CD4-positive, alpha-beta memory T cell (primary cell): ENCODE data around the gene GNPTG. TPM values are rescaled to one million over a fixed set of nuclear protein-coding genes. Genes with fewer than 3 reads are reported as not detected.

Experiments used
- CTCF ChIA-PET: fragments of 350-600 bp; sonication (Branson Sonifier 250); formaldehyde crosslinking; loops from one replicate; lab custom pipeline; 2021; ENCODE audit warnings: inconsistent platforms; ENCODE audit not compliant: partially characterized antibody; lab: Charles Lee
- POLR2A ChIA-PET: fragments of 350-600 bp; sonication (Branson Sonifier 250); formaldehyde crosslinking; loops from one replicate; lab custom pipeline; 2021; ENCODE audit not compliant: partially characterized antibody; lab: Charles Lee
- DNase-seq, 5 donors: peaks; one replicate each; pipeline versions ENCODE4 v3.0.0 to v3.0.0-alpha.2; 2020 to 2022; ENCODE audit warnings: mixed read lengths in 1 of 5
- H3K27ac ChIP-seq: one replicate; pipeline ENCODE4 v1.7.0; 2013; ENCODE audit warnings: low read depth, low read length
- H3K27me3 ChIP-seq: 2 replicates; pipeline ENCODE4 v1.7.0; 2013; ENCODE audit warnings: mild to moderate bottlenecking, low read length, moderate library complexity; ENCODE audit not compliant: insufficient read depth
- H3K36me3 ChIP-seq: 2 replicates; pipeline ENCODE4 v1.7.0; 2013; ENCODE audit warnings: mild to moderate bottlenecking, low read length, moderate library complexity; ENCODE audit not compliant: insufficient read depth
- H3K4me1 ChIP-seq: 2 replicates; pipeline ENCODE4 v1.7.0; 2013; ENCODE audit warnings: mild to moderate bottlenecking, low read length, moderate library complexity; ENCODE audit not compliant: insufficient read depth
- H3K4me3 ChIP-seq, 2 donors: one replicate each; pipeline ENCODE4 v1.7.0; 2013; ENCODE audit warnings: low read length in 2 of 2, mild to moderate bottlenecking in 1 of 2
- H3K9me3 ChIP-seq, 2 donors: one replicate each; pipeline ENCODE4 v1.7.0; 2013; ENCODE audit warnings: low read length in 2 of 2, control low read depth in 1 of 2; ENCODE audit not compliant: control insufficient read depth in 1 of 2
- H3K27ac Mint-ChIP-seq, 7 donors: one replicate each; pipeline ENCODE4 v1.8.0; 2020 to 2021; ENCODE audit warnings: mixed read lengths in 7 of 7, mild to moderate bottlenecking in 6 of 7, inconsistent platforms in 3 of 7, moderate library complexity in 3 of 7
- H3K27me3 Mint-ChIP-seq, 2 donors: one replicate each; pipeline ENCODE4 v1.8.0; 2020 to 2021; ENCODE audit warnings: mixed read lengths in 2 of 2
- H3K36me3 Mint-ChIP-seq, 2 donors: one replicate each; pipeline ENCODE4 v1.8.0; 2020 to 2021; ENCODE audit warnings: mixed read lengths in 2 of 2, inconsistent platforms in 1 of 2, mild to moderate bottlenecking in 1 of 2
- H3K4me1 Mint-ChIP-seq, 4 donors: one replicate each; pipeline ENCODE4 v1.8.0; 2020 to 2021; ENCODE audit warnings: mixed read lengths in 4 of 4, mild to moderate bottlenecking in 1 of 4
- H3K4me3 Mint-ChIP-seq, 8 donors: one replicate each; pipeline ENCODE4 v1.8.0; 2020 to 2021; ENCODE audit warnings: mixed read lengths in 8 of 8, mild to moderate bottlenecking in 7 of 8, moderate library complexity in 6 of 8, inconsistent platforms in 3 of 8
- H3K9me3 Mint-ChIP-seq, 8 donors: one replicate each; pipeline ENCODE4 v1.8.0; 2020 to 2021; ENCODE audit warnings: mixed read lengths in 8 of 8, mild to moderate bottlenecking in 5 of 8, inconsistent platforms in 3 of 8, moderate library complexity in 1 of 8
- intact Hi-C: fragments of 100-400 bp; cut with micrococcal nuclease; formaldehyde crosslinking; loops from one replicate; pipeline ENCODE4 v1.15.1; 2023
- polyA plus RNA-seq, 2 donors: library from polyadenylated mRNA; unstranded; fragments of 300-500 nt; fragmentation: Illumina TruSeq; gene quantifications; one replicate each; pipeline ENCODE4 v1.2.3, GENCODE V29; 2021
- total RNA-seq, 2 experiments: library from RNA; stranded (reverse); gene quantifications; one replicate each; pipeline ENCODE4 v1.2.3, GENCODE V29; 2021

GNPTG gene
- total and polyA plus RNA-seq, 4 experiments from 2014 or later: 51.8 to 61.5 (median 56.2) TPM

DNA sequence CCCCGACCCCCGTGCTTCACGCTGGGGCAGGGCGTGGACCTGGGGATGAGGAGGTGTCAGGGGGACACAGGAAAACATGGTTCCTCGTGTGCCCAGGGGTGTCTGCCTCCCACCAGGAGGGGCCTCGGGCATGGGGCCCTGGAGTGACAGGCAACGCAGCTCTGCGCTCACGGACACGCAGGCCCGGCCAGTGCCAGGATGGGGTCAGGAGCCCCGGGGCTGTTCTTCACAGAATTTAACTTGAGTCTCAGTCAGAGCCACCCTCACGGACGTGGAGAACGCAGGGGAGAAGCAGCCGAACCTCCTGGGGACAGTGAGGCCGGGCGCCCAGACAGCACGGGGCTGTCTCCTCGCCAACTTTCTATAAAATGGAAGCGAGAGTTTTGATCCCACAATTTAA lies 46.0 kb downstream of the GNPTG start:
- no peak for DNase-seq
- ChIA-PET CTCF (interaction anchor here (0.5 kb wide), 1 partner anchor 1016 kb away, joined by 3 read pairs; no protein-coding TSS in a partner anchor), POLR2A (no interaction called here)
- H3K9me3 ChIP-seq: no peaks in the 10 kb centered on the region
- intact Hi-C loops: no loop called here
- no peak overlapping the region for H3K4me3 ChIP-seq
- H3K4me1 ChIP-seq: no peaks in the 10 kb centered on the region
- H3K27ac Mint-ChIP-seq: no peak overlapping the region
- peaks cover 0 to 6% (median 0%) of the 10 kb centered on the region in 4 donors for H3K4me1 Mint-ChIP-seq
- H3K27me3 ChIP-seq: no peaks in the 10 kb centered on the region
- no peak overlapping the region for H3K27ac ChIP-seq
- H3K36me3 ChIP-seq: peaks cover 38% of the 10 kb centered on the region
- H3K4me3 Mint-ChIP-seq: no peak overlapping the region
- H3K27me3 Mint-ChIP-seq: no peaks in the 10 kb centered on the region
- H3K36me3 Mint-ChIP-seq: peaks cover 16 to 40% of the 10 kb centered on the region in 2 donors
- H3K9me3 Mint-ChIP-seq: no peaks in the 10 kb centered on the region

DNA sequence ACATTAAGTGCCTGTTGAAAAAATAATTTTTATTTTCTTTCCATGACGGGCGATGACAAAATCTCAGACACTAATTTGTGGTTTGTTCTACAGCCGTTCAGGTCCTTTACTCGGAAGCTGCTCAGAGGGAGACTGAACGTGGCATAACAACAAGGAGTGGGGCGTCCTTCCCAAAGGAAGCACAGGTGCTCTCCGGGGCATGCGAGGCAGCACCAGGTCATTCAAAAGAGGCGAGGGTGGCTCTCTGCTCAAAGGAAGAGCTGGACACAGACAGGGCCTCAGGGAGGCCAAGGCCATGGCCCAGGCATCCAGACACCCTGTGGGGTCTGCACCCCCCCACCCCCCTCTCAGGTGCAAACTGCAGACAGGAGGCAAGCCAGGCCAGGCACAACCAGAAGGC lies 46.6 kb downstream of the GNPTG start:
- H3K36me3 Mint-ChIP-seq: peaks cover 13 to 39% of the 10 kb centered on the region in 2 donors
- no peak overlapping the region for H3K4me3 Mint-ChIP-seq
- intact Hi-C loops: no loop called here
- H3K4me3 ChIP-seq: no peak overlapping the region
- H3K4me1 ChIP-seq: no peaks in the 10 kb centered on the region
- no peaks in the 10 kb centered on the region for H3K9me3 Mint-ChIP-seq
- H3K4me1 Mint-ChIP-seq: peaks cover 0 to 8% (median under 1%) of the 10 kb centered on the region in 4 donors
- ChIA-PET CTCF (interaction anchor here (0.5 kb wide), 1 partner anchor 1015 kb away, joined by 3 read pairs; no protein-coding TSS in a partner anchor), POLR2A (no interaction called here)
- no peak for DNase-seq
- H3K9me3 ChIP-seq: no peaks in the 10 kb centered on the region
- H3K27me3 Mint-ChIP-seq: no peaks in the 10 kb centered on the region
- no peak overlapping the region for H3K27ac Mint-ChIP-seq
- H3K27me3 ChIP-seq: no peaks in the 10 kb centered on the region
- peaks cover 37% of the 10 kb centered on the region for H3K36me3 ChIP-seq
- no peak overlapping the region for H3K27ac ChIP-seq

DNA sequence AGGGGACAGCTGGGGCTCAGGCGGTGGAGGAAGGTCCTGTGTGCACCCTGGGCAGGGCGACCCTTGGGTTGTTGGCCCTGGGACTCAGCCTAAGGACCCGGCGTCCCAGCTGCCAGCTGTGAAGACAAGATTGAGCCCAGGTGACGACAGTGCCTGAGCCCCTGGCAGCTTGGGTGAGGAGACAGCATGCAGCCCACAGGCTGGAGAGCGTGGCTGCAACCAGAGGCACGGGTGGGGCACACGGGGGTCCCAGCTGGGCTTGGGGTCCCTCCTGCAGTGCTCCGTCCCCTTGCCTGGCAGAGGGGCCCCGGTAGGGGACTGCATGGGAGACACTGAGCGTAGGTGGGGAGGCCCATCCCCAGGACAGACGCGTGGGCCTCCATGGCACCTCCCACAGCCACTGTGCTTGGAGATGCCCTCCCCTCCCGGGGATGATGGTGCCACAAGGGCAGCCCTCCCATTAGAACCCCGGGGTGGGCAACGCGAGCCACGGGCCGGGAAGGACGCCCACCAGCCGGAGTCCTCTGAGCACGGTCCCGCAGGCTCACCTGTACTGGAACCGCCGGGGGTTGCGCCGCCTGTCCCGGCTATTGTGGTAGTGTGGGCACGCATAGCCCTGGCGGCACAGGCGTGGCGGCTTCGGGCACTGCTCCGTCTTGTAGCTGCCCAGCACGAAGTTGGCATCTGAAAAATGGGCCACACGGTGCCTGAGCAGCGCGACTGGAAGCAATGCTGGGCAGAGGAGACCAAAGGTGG lies 47.3 kb downstream of the GNPTG start:
- Histone ChIP-seq H3K4me1 (no peaks in the 10 kb centered on the region), H3K27me3 (no peaks in the 10 kb centered on the region), H3K27ac (no peak overlapping the region), H3K9me3 (no peaks in the 10 kb centered on the region), H3K36me3 (peaks cover 35% of the 10 kb centered on the region), H3K4me3 (no peak overlapping the region)
- H3K36me3 Mint-ChIP-seq: peaks cover 13 to 41% of the 10 kb centered on the region in 2 donors
- no peak overlapping the region for H3K4me3 Mint-ChIP-seq
- H3K27me3 Mint-ChIP-seq: no peaks in the 10 kb centered on the region
- no peak for DNase-seq
- H3K9me3 Mint-ChIP-seq: no peaks in the 10 kb centered on the region
- H3K4me1 Mint-ChIP-seq: peaks cover 0 to 11% (median under 1%) of the 10 kb centered on the region in 4 donors
- POLR2A ChIA-PET: no interaction called here
- CTCF ChIA-PET: no interaction called here
- no peak overlapping the region for H3K27ac Mint-ChIP-seq
- intact Hi-C loops: no loop called here

DNA sequence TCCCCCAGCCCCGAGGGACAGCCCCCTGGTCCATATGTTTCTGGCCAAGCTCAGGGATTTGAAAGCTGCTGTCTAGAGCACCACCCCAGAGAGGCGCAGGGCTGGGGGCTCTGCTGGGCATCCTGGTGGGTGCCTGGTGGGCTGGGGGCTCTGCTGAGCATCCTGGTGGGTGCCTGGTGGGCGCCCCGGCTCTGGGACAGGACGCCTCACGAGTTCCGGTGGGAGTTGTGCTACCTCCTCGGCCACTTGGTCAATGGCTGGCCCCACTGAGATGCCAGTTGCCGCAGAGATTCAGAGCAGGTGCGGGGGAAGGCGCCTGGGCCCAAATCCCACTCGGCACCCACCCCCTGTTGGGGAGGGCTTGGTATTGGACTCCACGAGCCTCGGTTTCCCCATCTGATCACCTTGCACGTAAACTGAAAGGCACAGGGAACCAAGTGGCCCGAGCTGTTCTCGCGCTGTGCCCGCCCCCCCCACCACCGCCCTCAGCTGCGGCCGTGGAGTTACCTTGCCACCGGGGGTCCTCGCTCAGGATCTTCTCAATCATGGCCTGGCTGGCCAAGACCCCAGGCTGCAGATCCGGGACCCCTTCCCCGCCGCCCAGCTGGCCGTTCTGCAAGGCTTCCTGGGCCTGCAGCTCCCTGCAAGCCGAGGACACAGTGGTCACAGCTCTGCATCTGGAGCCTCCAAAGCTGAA lies 49.5 kb downstream of the GNPTG start:
- Histone ChIP-seq H3K27me3 (no peaks in the 10 kb centered on the region), H3K36me3 (peaks cover 35% of the 10 kb centered on the region), H3K27ac (no peak overlapping the region), H3K9me3 (no peaks in the 10 kb centered on the region), H3K4me3 (no peak overlapping the region), H3K4me1 (no peaks in the 10 kb centered on the region)
- Mint-ChIP-seq H3K4me3 (no peak overlapping the region), H3K9me3 (peaks cover 0 to 2% (median 0%) of the 10 kb centered on the region in 8 donors), H3K36me3 (peaks cover 13 to 37% of the 10 kb centered on the region in 2 donors), H3K4me1 (peaks cover 0 to 20% (median 2%) of the 10 kb centered on the region in 4 donors), H3K27ac (no peak overlapping the region), H3K27me3 (no peaks in the 10 kb centered on the region)
- ChIA-PET POLR2A (no interaction called here), CTCF (interaction anchor here (0.8 kb wide), 1 partner anchor 21 kb away, joined by 3 read pairs; no protein-coding TSS in a partner anchor)
- DNase-seq: no peak
- intact Hi-C loops: no loop called here

DNA sequence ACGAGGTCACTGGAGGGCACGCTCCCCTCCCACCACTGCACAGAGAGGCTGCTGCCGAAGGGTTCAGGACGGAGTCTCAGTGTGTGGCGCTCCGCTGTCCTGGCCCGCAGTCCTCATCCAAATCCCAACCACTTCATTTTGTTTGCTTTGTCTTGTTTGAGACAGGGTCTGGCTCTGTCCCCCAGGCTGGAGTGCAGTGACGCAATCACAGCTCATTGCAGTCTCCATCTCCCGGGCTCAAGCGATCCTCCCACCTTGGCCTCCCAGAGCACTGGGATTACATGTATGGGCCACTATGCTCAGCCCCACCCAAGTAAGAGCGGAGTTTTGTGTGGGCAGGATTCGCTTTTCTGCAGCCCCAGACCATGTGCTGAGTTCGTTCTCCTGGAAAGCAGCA lies 50.0 kb downstream of the GNPTG start:
- Mint-ChIP-seq H3K36me3 (peaks cover 11 to 36% of the 10 kb centered on the region in 2 donors), H3K27me3 (no peaks in the 10 kb centered on the region), H3K4me3 (no peak overlapping the region), H3K4me1 (peaks cover 0 to 21% (median 2%) of the 10 kb centered on the region in 4 donors), H3K9me3 (peaks cover 0 to 2% (median 0%) of the 10 kb centered on the region in 8 donors), H3K27ac (no peak overlapping the region)
- no peaks in the 10 kb centered on the region for H3K27me3 ChIP-seq
- no peak for DNase-seq
- no peak overlapping the region for H3K4me3 ChIP-seq
- intact Hi-C loops: no loop called here
- no peaks in the 10 kb centered on the region for H3K9me3 ChIP-seq
- no peak overlapping the region for H3K27ac ChIP-seq
- POLR2A ChIA-PET: no interaction called here
- peaks cover 35% of the 10 kb centered on the region for H3K36me3 ChIP-seq
- no peaks in the 10 kb centered on the region for H3K4me1 ChIP-seq
- CTCF ChIA-PET: interaction anchor here (0.8 kb wide), 1 partner anchor 22 kb away, joined by 3 read pairs; no protein-coding TSS in a partner anchor

DNA sequence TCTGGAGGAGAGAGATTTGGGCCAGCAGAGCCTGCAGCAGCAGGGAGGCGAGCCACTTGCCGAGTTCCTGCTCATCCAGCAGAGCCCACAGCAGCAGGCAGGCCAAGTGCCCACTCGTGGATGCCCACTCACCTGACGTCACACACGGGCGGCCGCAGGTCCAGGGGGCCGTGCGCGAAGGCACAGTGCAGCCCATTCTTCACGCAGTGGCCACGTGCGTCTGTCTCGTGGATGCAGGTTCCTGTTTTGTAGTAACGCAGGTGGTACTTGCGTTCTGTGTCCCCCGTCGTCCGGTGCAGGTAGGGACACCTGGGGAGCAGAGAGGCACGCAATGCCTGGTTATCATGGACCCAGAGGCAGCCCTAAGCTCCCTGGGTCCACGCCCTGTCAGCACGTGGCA lies 51.3 kb downstream of the GNPTG start:
- intact Hi-C loops: no loop called here
- Histone ChIP-seq H3K4me3 (no peak overlapping the region), H3K36me3 (peaks cover 32% of the 10 kb centered on the region), H3K27me3 (no peaks in the 10 kb centered on the region), H3K27ac (no peak overlapping the region), H3K9me3 (no peaks in the 10 kb centered on the region), H3K4me1 (peaks cover 6% of the 10 kb centered on the region)
- Mint-ChIP-seq H3K4me1 (peaks cover 2 to 34% (median 5%) of the 10 kb centered on the region in 4 donors), H3K27ac (peak overlapping the region in 1 of 7 donors; percentile 22), H3K9me3 (peaks cover 0 to 2% (median 0%) of the 10 kb centered on the region in 8 donors), H3K4me3 (no peak overlapping the region), H3K36me3 (peaks cover 9 to 41% of the 10 kb centered on the region in 2 donors), H3K27me3 (no peaks in the 10 kb centered on the region)
- no peak for DNase-seq
- POLR2A ChIA-PET: interaction anchor here (0.6 to 0.8 kb wide), 2 partner anchors 10 to 321 kb away, joined by 3 read pairs; no protein-coding TSS in a partner anchor
- CTCF ChIA-PET: no interaction called here

DNA sequence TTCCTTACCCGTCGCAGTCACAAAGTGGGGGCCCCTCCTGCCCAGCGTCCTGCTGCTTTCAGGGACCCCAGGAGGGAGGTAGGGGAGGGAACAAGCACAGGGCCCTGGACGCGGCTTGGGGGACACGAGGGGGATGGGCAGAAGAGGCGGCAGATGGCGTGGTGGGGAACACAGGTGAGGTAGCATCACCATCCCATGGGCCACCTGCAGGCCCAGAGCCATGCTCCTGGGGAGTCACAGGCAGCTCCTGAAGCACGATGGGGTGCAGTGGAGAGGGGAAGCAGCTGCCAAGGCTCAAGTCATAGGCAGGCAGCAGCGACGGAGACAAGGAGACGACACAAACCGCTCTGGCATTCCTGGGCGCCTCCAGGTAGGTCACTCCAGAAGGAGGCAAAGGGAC lies 52.0 kb downstream of the GNPTG start:
- H3K36me3 ChIP-seq: peaks cover 26% of the 10 kb centered on the region
- peaks cover 11% of the 10 kb centered on the region for H3K4me1 ChIP-seq
- POLR2A ChIA-PET: interaction anchor here (0.8 kb wide), 1 partner anchor 9 kb away, joined by 3 read pairs; no protein-coding TSS in a partner anchor
- CTCF ChIA-PET: no interaction called here
- Mint-ChIP-seq H3K4me1 (peaks cover 5 to 38% (median 9%) of the 10 kb centered on the region in 4 donors), H3K36me3 (peaks cover 5 to 39% of the 10 kb centered on the region in 2 donors), H3K27me3 (no peaks in the 10 kb centered on the region), H3K9me3 (peaks cover 0 to 2% (median 0%) of the 10 kb centered on the region in 8 donors), H3K27ac (no peak overlapping the region), H3K4me3 (no peak overlapping the region)
- H3K9me3 ChIP-seq: no peaks in the 10 kb centered on the region
- no peak for DNase-seq
- H3K27me3 ChIP-seq: no peaks in the 10 kb centered on the region
- H3K27ac ChIP-seq: no peak overlapping the region
- no peak overlapping the region for H3K4me3 ChIP-seq
- intact Hi-C loops: no loop called here
